Transverse colon (tissue), 4 donors: ENCODE data around the gene RASL10A. TPM values are rescaled to one million over a fixed set of nuclear protein-coding genes. Genes with fewer than 3 reads are reported as not detected.

Experiments used
- small RNA-seq, 4 donors: library from RNA; depleted of rRNA; stranded (forward); fragments of <200 nt; gene quantifications; one replicate each; pipeline ENCODE3, GENCODE V24; 2016
- total RNA-seq, 4 donors: library from RNA; depleted of rRNA; stranded (reverse); fragments of >200 nt; gene quantifications; one replicate each; pipeline ENCODE4 v1.1.0, GENCODE V29; 2016

The RASL10A gene
- total RNA-seq, 4 donors from 2014 or later = 1.2 to 5.0 (median 2.4) TPM; not detected in 1

Small RNA genes lying within 50 kb of the gene (small RNA-seq; reads per million reads assigned to genes)
- gene MIR3653 = 0 reads per million in 4 donors

Other genes starting within 250 kb of the RASL10A start
- gene KREMEN1, start 242.7 kb downstream of the RASL10A start, total RNA-seq = 10 to 100 TPM in 3 of 4 donors, 1 to 10 TPM in 1; 5.2 to 39.2 (median 20.1) TPM
- 10 to 100 TPM in 1 of 4 donors, 1 to 10 TPM in 1, under 1 TPM in 1, not detected in 1; 0.68 to 53.9 (median 1.9) TPM for gene EMID1, start 109.8 kb downstream of the RASL10A start, total RNA-seq
- gene RHBDD3, start 47.7 kb downstream of the RASL10A start, total RNA-seq = 100 to 1,000 TPM in 1 of 4 donors, 10 to 100 TPM in 3; 20.9 to 131 (median 31.5) TPM
- gene EWSR1, start 47.4 kb downstream of the RASL10A start, total RNA-seq = 100 to 1,000 TPM; 196 to 318 (median 205) TPM
- 10 to 100 TPM; 21.1 to 81.0 (median 43.6) TPM for gene GAS2L1, start 9.0 kb downstream of the RASL10A start, total RNA-seq
- gene AP1B1, start 72.9 kb upstream of the RASL10A start, total RNA-seq = 100 to 1,000 TPM in 2 of 4 donors, 10 to 100 TPM in 2; 45.6 to 107 (median 92.4) TPM
- not detected for gene RFPL1, start 122.9 kb upstream of the RASL10A start, total RNA-seq
- gene NEFH, start 164.5 kb upstream of the RASL10A start, total RNA-seq = under 1 TPM in 3 of 4 donors, not detected in 1; 0.32 to 0.55 (median 0.37) TPM
- 10 to 100 TPM; 22.4 to 43.7 (median 27.0) TPM for gene THOC5, start 238.1 kb upstream of the RASL10A start, total RNA-seq